Motor neuron (in vitro differentiated cells): ENCODE results near the gene DST. TPM values are rescaled to one million over a fixed set of nuclear protein-coding genes. Genes with fewer than 3 reads are reported as not detected.

ENCODE experiments used
- ATAC-seq, 8 experiments: fragments of 200-7000 bp; cut with Tn5 transposase; replicated peaks in 6 of 8; 2 replicates each; pipeline ENCODE4 v1.8.0; 2021; ENCODE audit warnings: mild to moderate bottlenecking in 8 of 8, moderate library complexity in 8 of 8
- H3K27ac ChIP-seq, 2 donors: fragments of 250-450 bp; sonication (Bioruptor Pico); 2 replicates each; pipeline ENCODE4 v1.9.0; 2021; ENCODE audit warnings: antibody characterized with exemption in 2 of 2, mild to moderate bottlenecking in 2 of 2, moderate library complexity in 1 of 2
- H3K4me1 ChIP-seq, 2 donors: fragments of 250-450 bp; sonication (Bioruptor Pico); replicated peaks in 1 of 2; 2 replicates each; pipeline ENCODE4 v1.6.1; 2021; ENCODE audit warnings: antibody characterized with exemption in 2 of 2, mild to moderate bottlenecking in 2 of 2, moderate library complexity in 1 of 2
- H3K4me3 ChIP-seq, 5 donors: fragments of 250-450 bp; sonication (Bioruptor Pico); 2 replicates each; pipeline ENCODE4 v1.9.0; 2021; ENCODE audit warnings: antibody characterized with exemption in 5 of 5, mild to moderate bottlenecking in 5 of 5, moderate library complexity in 4 of 5
- WGBS, 10 experiments: fragments of 450-650 bp; shearing (Covaris generic); methylation state at CpG; one replicate each; pipeline ENCODE4 v1.0.0; 2022; 5-methylcytosine and 5-hydroxymethylcytosine counted together
- in situ Hi-C, 9 experiments: fragments of 400-800 bp; cut with MboI; loops; one replicate each; pipeline ENCODE4 v1.15.0; 2021; ENCODE audit warnings: low sequenced_read_pairs in 9 of 9, low pct_unique_long_range_greater_than_20kb in 2 of 9; ENCODE audit not compliant: unreplicated experiment in 9 of 9
- total RNA-seq, 8 experiments: library from RNA; unstranded; fragments of 300-600 nt; gene quantifications; 2 replicates each; pipeline versions ENCODE4 v1.2.3 to v1.2.4, GENCODE V29; 2022

Gene DST
- total RNA-seq, 8 experiments from 2014 or later: 102 to 461 (median 260) TPM

GRCh38 chr6:56658326-56658725 lies 15.6 kb upstream of the DST start:
- WGBS, 10 experiments: 83 to 100% (median 96%) methylated on average over 2 to 5 of the region's 5 CpGs; no CpG with 5 or more reads in 1 of the 10 experiments
- H3K4me3 ChIP-seq: no peak overlapping the region
- ATAC-seq: no peak
- H3K4me1 ChIP-seq: no peaks in the 10 kb centered on the region
- H3K27ac ChIP-seq: no peak overlapping the region
- in situ Hi-C loops: no loop called here

- in situ Hi-C loops: no loop called here
- no peak for ATAC-seq
- 50 to 100% (median 90%) methylated on average over 1 to 3 of the region's 3 CpGs; no CpG with 5 or more reads in 3 of the 10 experiments for WGBS, 10 experiments
Measured at GRCh38 chr6:56657354-56657753, 14.7 kb upstream of the DST start.

GRCh38 chr6:56656466-56656865 lies 13.8 kb upstream of the DST start:
- no peak for ATAC-seq
- in situ Hi-C loops: no loop called here
- no peak overlapping the region for H3K4me3 ChIP-seq
- H3K4me1 ChIP-seq: no peaks in the 10 kb centered on the region
- H3K27ac ChIP-seq: no peak overlapping the region

More at GRCh38 chr6:56657354-56657753, 14.7 kb upstream of the DST start:
- H3K27ac ChIP-seq: no peak overlapping the region
- H3K4me3 ChIP-seq: no peak overlapping the region
- no peaks in the 10 kb centered on the region for H3K4me1 ChIP-seq

- WGBS, 10 experiments: 11 to 97% (median 87%) methylated on average over 3 to 4 of the region's 4 CpGs; no CpG with 5 or more reads in 1 of the 10 experiments
- Histone ChIP-seq H3K4me3 (no peak overlapping the region), H3K27ac (no peak overlapping the region), H3K4me1 (no peaks in the 10 kb centered on the region)
- ATAC-seq: no peak
- in situ Hi-C loops: no loop called here
Measured at GRCh38 chr6:56655996-56656395, 13.3 kb upstream of the DST start.

- Histone ChIP-seq H3K4me1 (no peaks in the 10 kb centered on the region), H3K27ac (no peak overlapping the region), H3K4me3 (no peak overlapping the region)
- in situ Hi-C loops: no loop called here
- no peak for ATAC-seq
- 0 to 100% (median 82%) methylated on average over 1 of the region's 1 CpG; no CpG with 5 or more reads in 2 of the 10 experiments for WGBS, 10 experiments
Measured at GRCh38 chr6:56655249-56655648, 12.6 kb upstream of the DST start.

GRCh38 chr6:56652994-56653393 lies 10.3 kb upstream of the DST start:
- 0 to 100% (median 47%) methylated on average over 1 to 2 of the region's 2 CpGs; no CpG with 5 or more reads in 1 of the 10 experiments for WGBS, 10 experiments
- in situ Hi-C loops: no loop called here
- H3K4me3 ChIP-seq: no peak overlapping the region
- no peaks in the 10 kb centered on the region for H3K4me1 ChIP-seq
- H3K27ac ChIP-seq: peak overlapping the region in 1 of 2 donors; percentile 43
- ATAC-seq: peak; percentile 35 to 91 (median 68)

GRCh38 chr6:56652231-56652630 lies 9.5 kb upstream of the DST start:
- Histone ChIP-seq H3K4me3 (no peak overlapping the region), H3K4me1 (no peaks in the 10 kb centered on the region), H3K27ac (no peak overlapping the region)
- 0 to 100% (median 100%) methylated on average over 1 of the region's 1 CpG; no CpG with 5 or more reads in 6 of the 10 experiments for WGBS, 10 experiments
- in situ Hi-C loops: no loop called here
- peak in 1 of 8 experiments; percentile 7 for ATAC-seq

GRCh38 chr6:56650191-56650590 lies 7.5 kb upstream of the DST start:
- no peaks in the 10 kb centered on the region for H3K4me1 ChIP-seq
- in situ Hi-C loops: no loop called here
- H3K27ac ChIP-seq: no peak overlapping the region
- 83 to 100% (median 100%) methylated on average over 1 of the region's 1 CpG; no CpG with 5 or more reads in 1 of the 10 experiments for WGBS, 10 experiments
- peak in 1 of 8 experiments; percentile 49 for ATAC-seq
- no peak overlapping the region for H3K4me3 ChIP-seq

- H3K4me3 ChIP-seq: no peak overlapping the region
- H3K4me1 ChIP-seq: no peaks in the 10 kb centered on the region
- no peak overlapping the region for H3K27ac ChIP-seq
- WGBS, 10 experiments: 41 to 100% (median 83%) methylated on average over 1 to 3 of the region's 3 CpGs
- in situ Hi-C loops: loop anchor here in 7 of 9 experiments (10.0 to 25.0 kb wide), 3 partner anchors 45 to 663 kb away; partner anchors contain the start of gene PRIM2 (in 2 of the 7)
- ATAC-seq: peak in 2 of 8 experiments; percentile 13 to 34
Measured at GRCh38 chr6:56649782-56650181, 7.1 kb upstream of the DST start.

GRCh38 chr6:56649053-56649769 lies 6.5 kb upstream of the DST start:
- WGBS, 10 experiments: 0 to 100% (median 57%) methylated on average over 1 of the region's 1 CpG; no CpG with 5 or more reads in 2 of the 10 experiments
- no peak overlapping the region for H3K4me3 ChIP-seq
- H3K4me1 ChIP-seq: no peaks in the 10 kb centered on the region
- in situ Hi-C loops: loop anchor here in 7 of 9 experiments (10.0 to 25.0 kb wide), 3 partner anchors 46 to 663 kb away; partner anchors contain the start of gene PRIM2 (in 2 of the 7)
- no peak overlapping the region for H3K27ac ChIP-seq
- peak in 2 of 8 experiments; percentile 9 to 25 for ATAC-seq

- WGBS, 10 experiments: 53 to 100% (median 88%) methylated on average over 1 to 12 of the region's 12 CpGs
- ATAC-seq: no peak
- H3K4me1 ChIP-seq: no peaks in the 10 kb centered on the region
- in situ Hi-C loops: loop anchor here in 7 of 9 experiments (10.0 to 25.0 kb wide), 3 partner anchors 48 to 665 kb away; partner anchors contain the start of gene PRIM2 (in 2 of the 7)
- no peak overlapping the region for H3K4me3 ChIP-seq
- no peak overlapping the region for H3K27ac ChIP-seq
Measured at GRCh38 chr6:56647172-56647762, 4.6 kb upstream of the DST start.

- no peak overlapping the region for H3K4me3 ChIP-seq
- 56 to 100% (median 93%) methylated on average over 1 to 5 of the region's 5 CpGs; no CpG with 5 or more reads in 1 of the 10 experiments for WGBS, 10 experiments
- no peak for ATAC-seq
- H3K4me1 ChIP-seq: no peaks in the 10 kb centered on the region
- in situ Hi-C loops: loop anchor here in 7 of 9 experiments (10.0 to 25.0 kb wide), 3 partner anchors 50 to 668 kb away; partner anchors contain the start of gene PRIM2 (in 2 of the 7)
- H3K27ac ChIP-seq: no peak overlapping the region
Measured at GRCh38 chr6:56644366-56644765, 1.7 kb upstream of the DST start.
